Astrocyte (in vitro differentiated cells and primary cell): Measurements from ENCODE around the gene MAP3K4. TPM values are rescaled to one million over a fixed set of nuclear protein-coding genes. Genes with fewer than 3 reads are reported as not detected.

Experiments used
- DNase-seq: peaks from one replicate; pipeline ENCODE4 v3.0.0-alpha.2; 2010; ENCODE audit warnings: low read depth
- FAIRE-seq: peaks from 2 replicates; lab custom pipeline; 2011; peaks lifted over from hg19 to GRCh38; lab: Jason Lieb, UNC
- H2AFZ ChIP-seq: 2 replicates; pipeline ENCODE4 v1.6.0; 2012; ENCODE audit warnings: low read depth, low read length, inconsistent platforms
- H3K27ac ChIP-seq: 2 replicates; pipeline ENCODE4 v1.5.1; 2011; ENCODE audit warnings: low read depth, low read length, inconsistent platforms
- H3K27me3 ChIP-seq: 2 replicates; pipeline ENCODE4 v1.6.0; 2011; ENCODE audit warnings: low read length, inconsistent platforms; ENCODE audit not compliant: insufficient read depth
- H3K36me3 ChIP-seq: 2 replicates; pipeline ENCODE4 v1.5.1; 2011; ENCODE audit warnings: low read length, inconsistent platforms; ENCODE audit not compliant: insufficient read depth
- H3K4me1 ChIP-seq: 2 replicates; pipeline ENCODE4 v1.5.1; 2011; ENCODE audit warnings: low read length, inconsistent platforms; ENCODE audit not compliant: insufficient read depth
- H3K4me2 ChIP-seq: 2 replicates; pipeline ENCODE4 v1.6.0; 2012; ENCODE audit warnings: low read length, inconsistent platforms
- H3K4me3 ChIP-seq: 2 replicates; pipeline ENCODE4 v1.5.1; 2011; ENCODE audit warnings: low read depth, mild to moderate bottlenecking, low read length, inconsistent platforms; ENCODE audit not compliant: insufficient read depth
- H3K79me2 ChIP-seq: 2 replicates; pipeline ENCODE4 v1.6.0; 2012; ENCODE audit warnings: mild to moderate bottlenecking, low read length, inconsistent platforms; ENCODE audit not compliant: insufficient read depth
- H3K9ac ChIP-seq: 2 replicates; pipeline ENCODE4 v1.6.0; 2012; ENCODE audit warnings: mild to moderate bottlenecking, low read length, inconsistent platforms
- H3K9me3 ChIP-seq: 2 replicates; pipeline ENCODE4 v1.5.1; 2012; ENCODE audit warnings: low read depth, mild to moderate bottlenecking, low read length, inconsistent platforms; ENCODE audit not compliant: insufficient read depth
- H4K20me1 ChIP-seq: 2 replicates; pipeline ENCODE4 v1.6.0; 2012; ENCODE audit warnings: low read length, inconsistent platforms; ENCODE audit not compliant: insufficient read depth
- H3K27ac Mint-ChIP-seq: one replicate; pipeline ENCODE4 v1.8.0; 2021; ENCODE audit warnings: mild to moderate bottlenecking, mixed read lengths; ENCODE audit not compliant: unreplicated experiment
- H3K27me3 Mint-ChIP-seq: one replicate; pipeline ENCODE4 v1.8.0; 2021; ENCODE audit warnings: low read depth, mixed read lengths; ENCODE audit not compliant: unreplicated experiment
- H3K36me3 Mint-ChIP-seq: one replicate; pipeline ENCODE4 v1.8.0; 2021; ENCODE audit warnings: low read depth, mixed read lengths; ENCODE audit not compliant: unreplicated experiment
- H3K4me1 Mint-ChIP-seq: one replicate; pipeline ENCODE4 v1.8.0; 2021; ENCODE audit warnings: low read depth, mixed read lengths; ENCODE audit not compliant: unreplicated experiment
- H3K4me3 Mint-ChIP-seq: one replicate; pipeline ENCODE4 v1.8.0; 2021; ENCODE audit warnings: mild to moderate bottlenecking, moderate library complexity, mixed read lengths; ENCODE audit not compliant: unreplicated experiment
- H3K9me3 Mint-ChIP-seq: one replicate; pipeline ENCODE4 v1.8.0; 2021; ENCODE audit warnings: mild to moderate bottlenecking, mixed read lengths; ENCODE audit not compliant: unreplicated experiment
- CTCF ChIP-seq: IDR thresholded peaks from 2 replicates; pipeline ENCODE4 v1.5.1; 2011; ENCODE audit warnings: low read depth, mild to moderate bottlenecking, inconsistent platforms, low read length, moderate library complexity; ENCODE audit not compliant: insufficient read depth
- EZH2 ChIP-seq: IDR thresholded peaks from 2 replicates; pipeline ENCODE4 v1.6.1; 2012; ENCODE audit warnings: mild to moderate bottlenecking, low read length, inconsistent platforms; ENCODE audit not compliant: insufficient read depth
- total RNA-seq: library from RNA; stranded (reverse); gene quantifications from 2 replicates; pipeline ENCODE4 v1.2.1, GENCODE V29; 2021

The MAP3K4 gene
- total RNA-seq, 1 donor from 2014 or later: 22.1 TPM

GRCh38 chr6:161134550-161135298 lies 143.2 kb downstream of the MAP3K4 start:
- Histone ChIP-seq H3K27me3 (no peaks in the 10 kb centered on the region), H2AFZ (no peak overlapping the region), H3K79me2 (no peaks in the 10 kb centered on the region), H4K20me1 (peaks cover 3% of the 10 kb centered on the region), H3K9me3 (no peaks in the 10 kb centered on the region), H3K4me3 (no peak overlapping the region), H3K4me1 (no peaks in the 10 kb centered on the region), H3K27ac (no peak overlapping the region), H3K9ac (no peak overlapping the region), H3K4me2 (no peak overlapping the region), H3K36me3 (peaks cover 3% of the 10 kb centered on the region)
- FAIRE-seq (no peak), DNase-seq (no peak)
- no peak overlapping the region for H3K27ac Mint-ChIP-seq
- H3K4me3 Mint-ChIP-seq: no peak overlapping the region
- no peaks in the 10 kb centered on the region for H3K27me3 Mint-ChIP-seq
- H3K9me3 Mint-ChIP-seq: peaks cover 10% of the 10 kb centered on the region
- TF ChIP-seq EZH2 (no peak), CTCF (no peak)
- no peaks in the 10 kb centered on the region for H3K4me1 Mint-ChIP-seq
- peaks cover 47% of the 10 kb centered on the region for H3K36me3 Mint-ChIP-seq

- Histone ChIP-seq H3K36me3 (peaks cover 3% of the 10 kb centered on the region), H3K27me3 (no peaks in the 10 kb centered on the region), H4K20me1 (peaks cover 3% of the 10 kb centered on the region), H3K79me2 (no peaks in the 10 kb centered on the region), H3K9ac (no peak overlapping the region), H3K4me2 (no peak overlapping the region), H2AFZ (no peak overlapping the region), H3K4me3 (no peak overlapping the region), H3K27ac (no peak overlapping the region), H3K4me1 (no peaks in the 10 kb centered on the region), H3K9me3 (no peaks in the 10 kb centered on the region)
- H3K36me3 Mint-ChIP-seq: peaks cover 39% of the 10 kb centered on the region
- H3K9me3 Mint-ChIP-seq: no peaks in the 10 kb centered on the region
- no peak overlapping the region for H3K4me3 Mint-ChIP-seq
- H3K27ac Mint-ChIP-seq: peak overlapping the region; percentile 81
- TF ChIP-seq CTCF (no peak), EZH2 (no peak)
- no peaks in the 10 kb centered on the region for H3K27me3 Mint-ChIP-seq
- DNase-seq: no peak
- H3K4me1 Mint-ChIP-seq: no peaks in the 10 kb centered on the region
- FAIRE-seq: no peak
These were observed 144.4 kb downstream of the MAP3K4 start for GRCh38 chr6:161135695-161136591.
